ENCODE measurements around the gene SETDB1. TPM values are rescaled to one million over a fixed set of nuclear protein-coding genes. Genes with fewer than 3 reads are reported as not detected.

SETDB1 gene
- total RNA-seq, 4 donors from 2014 or later, result 23.5 to 38.1 (median 32.8) TPM

- DNase-seq (ENCODE audit: low spot score in 2 of 2), result no peak
- intact Hi-C loops (cut with DNase I; ENCODE audit: low total_unique reads), result no loop called here
- TF ChIP-seq POLR2A (IDR thresholded peaks at IDR 0.05) (no peak), CTCF (IDR thresholded peaks at IDR 0.05) (no peak)
- WGBS, 2 donors, result 50 to 51% methylated on average over 3 of the region's 3 CpGs
- H3K4me3 ChIP-seq (ENCODE audit: low read depth, poor library complexity, severe bottlenecking), result peak overlapping the region; percentile 83
Observed at GRCh38 chr1:151009206-151009587, 83.0 kb downstream of the SETDB1 start.

- no peak for DNase-seq (ENCODE audit: low spot score in 2 of 2)
- 97 to 99% methylated on average over 8 of the region's 8 CpGs for WGBS, 2 donors
- TF ChIP-seq POLR2A (IDR thresholded peaks at IDR 0.05) (no peak), CTCF (IDR thresholded peaks at IDR 0.05) (no peak)
- no peak overlapping the region for H3K4me3 ChIP-seq (ENCODE audit: low read depth, poor library complexity, severe bottlenecking)
- intact Hi-C loops (cut with DNase I; ENCODE audit: low total_unique reads), result no loop called here
Observed at GRCh38 chr1:151009674-151010345, 83.6 kb downstream of the SETDB1 start.

- 84 to 91% methylated on average over 3 of the region's 3 CpGs for WGBS, 2 donors
- no peak for DNase-seq (ENCODE audit: low spot score in 2 of 2)
- H3K4me3 ChIP-seq (ENCODE audit: low read depth, poor library complexity, severe bottlenecking), result no peak overlapping the region
- intact Hi-C loops (cut with DNase I; ENCODE audit: low total_unique reads), result no loop called here
- no peak for TF ChIP-seq POLR2A (IDR thresholded peaks at IDR 0.05)
- TF ChIP-seq CTCF (IDR thresholded peaks at IDR 0.05), result no peak
Observed at GRCh38 chr1:151010346-151010726, 84.2 kb downstream of the SETDB1 start.

- 53 to 57% methylated on average over 4 of the region's 4 CpGs for WGBS, 2 donors
- TF ChIP-seq POLR2A (IDR thresholded peaks at IDR 0.05), result no peak
- no peak for TF ChIP-seq CTCF (IDR thresholded peaks at IDR 0.05)
- H3K4me3 ChIP-seq (ENCODE audit: low read depth, poor library complexity, severe bottlenecking), result no peak overlapping the region
- DNase-seq (ENCODE audit: low spot score in 2 of 2), result no peak
- intact Hi-C loops (cut with DNase I; ENCODE audit: low total_unique reads), result no loop called here
Observed at GRCh38 chr1:151011154-151011850, 85.1 kb downstream of the SETDB1 start.

GRCh38 chr1:151012684-151013471 lies 86.7 kb downstream of the SETDB1 start:
- TF ChIP-seq POLR2A (IDR thresholded peaks at IDR 0.05), result no peak
- TF ChIP-seq CTCF (IDR thresholded peaks at IDR 0.05), result no peak
- H3K4me3 ChIP-seq (ENCODE audit: low read depth, poor library complexity, severe bottlenecking), result no peak overlapping the region
- no peak for DNase-seq (ENCODE audit: low spot score in 2 of 2)
- WGBS, 2 donors, result 93 to 96% methylated on average over 14 of the region's 14 CpGs
- intact Hi-C loops (cut with DNase I; ENCODE audit: low total_unique reads), result no loop called here

Measured in lower leg skin (tissue), 4 donors.